Pancreas (tissue), 10 donors: Measurements from ENCODE around the gene SPEG. TPM values are rescaled to one million over a fixed set of nuclear protein-coding genes. Genes with fewer than 3 reads are reported as not detected.

Experiments used
- ATAC-seq, 4 donors: fragments of 200-7000 bp; cut with Tn5 transposase; one replicate each; pipeline versions ENCODE4 v1.8.0 to v1.9.1; 2020; ENCODE audit warnings: mild to moderate bottlenecking in 4 of 4, moderate library complexity in 4 of 4
- DNase-seq, 6 donors: peaks; one replicate each; pipeline ENCODE4 v3.0.0-alpha.2; 2020
- FAIRE-seq: peaks from 2 replicates; lab custom pipeline; 2012; peaks lifted over from hg19 to GRCh38; lab: Jason Lieb, UNC
- H3K27ac ChIP-seq, 4 donors: fragments of 200-600 bp; sonication (generic); 1 replicate in 3 of 4; 2 replicates in 1 of 4; pipeline versions ENCODE4 v1.5.0 to v1.8.0; 2020
- H3K27me3 ChIP-seq, 4 donors: fragments of 200-600 bp; one replicate each; pipeline ENCODE4 v1.8.0; 2021
- H3K36me3 ChIP-seq, 3 donors: fragments of 200-600 bp; sonication (generic) in 1 of 3; one replicate each; pipeline versions ENCODE4 v1.5.0 to v1.8.0; 2020 to 2021
- H3K4me1 ChIP-seq, 3 donors: fragments of 200-600 bp; one replicate each; pipeline ENCODE4 v1.8.0; 2021
- H3K4me3 ChIP-seq, 4 donors: fragments of 200-600 bp; sonication (generic) in 2 of 4; one replicate each; pipeline versions ENCODE4 v1.5.0 to v1.8.0; 2020 to 2021
- H3K9me3 ChIP-seq, 4 donors: fragments of 200-600 bp; one replicate each; pipeline ENCODE4 v1.8.0; 2021
- WGBS, 2 donors: extraction: QIAGEN DNeasy Blood & Tissue Kit; methylation state at CpG; one replicate each; pipeline ENCODE4 v1.1.7; 2013; 5-methylcytosine and 5-hydroxymethylcytosine counted together
- intact Hi-C, 3 donors: fragments of 100-400 bp; cut with DNase I; formaldehyde crosslinking; loops; one replicate each; pipeline versions ENCODE4 v1.11.1 to v1.14.2; 2022
- polyA plus RNA-seq, 2 donors: library from polyadenylated mRNA; stranded (reverse); fragments of 200-250 nt; gene quantifications; one replicate each; pipeline ENCODE4 v1.2.3, GENCODE V29; 2013
- total RNA-seq, 6 donors: library from RNA; stranded (reverse); fragmentation: NEBNext Ultra II Directional in 4 of 6; extraction: Animal tissue kit (Norgen Biotek cat#: 25700) in 4 of 6; gene quantifications; one replicate each; pipeline versions ENCODE4 v1.2.1 to v1.2.4, GENCODE V29; 2021 to 2023
- TF ChIP-seq, protein P1 (sequence below), 4 donors: fragments of 200-600 bp; sonication (generic) in 3 of 4; IDR thresholded peaks; one replicate each; pipeline versions ENCODE4 v1.5.0 to v1.8.0; 2021; ENCODE audit warnings: antibody characterized with exemption in 4 of 4
- donor health status: healthy with polysubstance abuse.
- donor health status: DM: no; HTN: no; CAD: no; lungs with moderate emphysema.
- donor health status: DM: no; HTN: no; CAD: no.
- donor health status: control.
- donor health status: control.
- donor health status: Bipolar disorder and iron deficiency.
- donor health status: DM: yes; HTN: yes; CAD: no.
- donor health status: DM: no; HTN: no; CAD: no.
- donor health status: DM: no; HTN: no; CAD: no.
- donor health status: DM: yes; HTN: yes; CAD: no.

Gene SPEG
- total and polyA plus RNA-seq, 8 donors, result 2.6 to 33.3 (median 4.2) TPM

DNA sequence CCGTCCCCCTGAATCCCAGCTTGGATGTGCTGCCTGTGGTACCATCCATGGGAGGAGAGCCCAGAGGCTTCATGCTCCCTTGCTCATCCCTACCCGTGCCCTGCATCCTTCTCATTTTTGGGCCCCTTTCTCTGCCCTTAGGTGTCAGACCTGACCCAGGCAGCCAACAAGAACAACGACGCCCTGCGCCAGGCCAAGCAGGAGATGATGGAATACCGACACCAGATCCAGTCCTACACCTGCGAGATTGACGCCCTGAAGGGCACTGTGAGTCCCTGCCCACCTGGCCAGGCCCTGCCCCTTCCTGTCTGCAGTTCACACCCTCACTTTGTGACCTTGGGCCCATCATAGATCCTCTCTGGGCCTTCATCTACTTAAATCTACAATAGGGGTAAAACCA lies 14.0 kb upstream of the SPEG start:
- no peak for FAIRE-seq
- no peak for DNase-seq
- no peak overlapping the region for H3K4me3 ChIP-seq
- H3K36me3 ChIP-seq, result no peaks in the 10 kb centered on the region
- H3K27me3 ChIP-seq, result peaks cover 0 to 13% (median 2%) of the 10 kb centered on the region in 4 donors
- no peak for ATAC-seq
- TF ChIP-seq, protein P1, sequence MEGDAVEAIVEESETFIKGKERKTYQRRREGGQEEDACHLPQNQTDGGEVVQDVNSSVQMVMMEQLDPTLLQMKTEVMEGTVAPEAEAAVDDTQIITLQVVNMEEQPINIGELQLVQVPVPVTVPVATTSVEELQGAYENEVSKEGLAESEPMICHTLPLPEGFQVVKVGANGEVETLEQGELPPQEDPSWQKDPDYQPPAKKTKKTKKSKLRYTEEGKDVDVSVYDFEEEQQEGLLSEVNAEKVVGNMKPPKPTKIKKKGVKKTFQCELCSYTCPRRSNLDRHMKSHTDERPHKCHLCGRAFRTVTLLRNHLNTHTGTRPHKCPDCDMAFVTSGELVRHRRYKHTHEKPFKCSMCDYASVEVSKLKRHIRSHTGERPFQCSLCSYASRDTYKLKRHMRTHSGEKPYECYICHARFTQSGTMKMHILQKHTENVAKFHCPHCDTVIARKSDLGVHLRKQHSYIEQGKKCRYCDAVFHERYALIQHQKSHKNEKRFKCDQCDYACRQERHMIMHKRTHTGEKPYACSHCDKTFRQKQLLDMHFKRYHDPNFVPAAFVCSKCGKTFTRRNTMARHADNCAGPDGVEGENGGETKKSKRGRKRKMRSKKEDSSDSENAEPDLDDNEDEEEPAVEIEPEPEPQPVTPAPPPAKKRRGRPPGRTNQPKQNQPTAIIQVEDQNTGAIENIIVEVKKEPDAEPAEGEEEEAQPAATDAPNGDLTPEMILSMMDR (IDR thresholded peaks at IDR 0.05), result no peak
- no peaks in the 10 kb centered on the region for H3K9me3 ChIP-seq
- intact Hi-C loops, result no loop called here
- no peaks in the 10 kb centered on the region for H3K4me1 ChIP-seq
- no peak overlapping the region for H3K27ac ChIP-seq
- 73 to 75% methylated on average over 8 of the region's 8 CpGs for WGBS, 2 donors

DNA sequence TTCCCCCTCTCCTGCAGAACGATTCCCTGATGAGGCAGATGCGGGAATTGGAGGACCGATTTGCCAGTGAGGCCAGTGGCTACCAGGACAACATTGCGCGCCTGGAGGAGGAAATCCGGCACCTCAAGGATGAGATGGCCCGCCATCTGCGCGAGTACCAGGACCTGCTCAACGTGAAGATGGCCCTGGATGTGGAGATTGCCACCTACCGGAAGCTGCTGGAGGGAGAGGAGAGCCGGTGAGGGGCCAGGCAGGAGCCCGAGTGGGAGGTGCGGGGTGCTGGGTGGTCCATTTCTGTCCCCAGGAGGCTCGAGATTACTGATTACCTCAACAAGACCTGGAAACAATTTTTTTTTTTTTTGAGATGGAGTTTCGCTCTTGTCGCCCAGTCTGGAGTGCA lies 13.3 kb upstream of the SPEG start:
- intact Hi-C loops, result no loop called here
- FAIRE-seq, result no peak
- Histone ChIP-seq H3K4me1 (no peaks in the 10 kb centered on the region), H3K9me3 (no peaks in the 10 kb centered on the region), H3K27ac (no peak overlapping the region), H3K36me3 (no peaks in the 10 kb centered on the region), H3K27me3 (peaks cover 0 to 13% (median 2%) of the 10 kb centered on the region in 4 donors), H3K4me3 (no peak overlapping the region)
- 79% methylated on average over 17 of the region's 17 CpGs for WGBS, 2 donors
- no peak for ATAC-seq
- DNase-seq, result no peak
- TF ChIP-seq, protein P1 (IDR thresholded peaks at IDR 0.05), result no peak

DNA sequence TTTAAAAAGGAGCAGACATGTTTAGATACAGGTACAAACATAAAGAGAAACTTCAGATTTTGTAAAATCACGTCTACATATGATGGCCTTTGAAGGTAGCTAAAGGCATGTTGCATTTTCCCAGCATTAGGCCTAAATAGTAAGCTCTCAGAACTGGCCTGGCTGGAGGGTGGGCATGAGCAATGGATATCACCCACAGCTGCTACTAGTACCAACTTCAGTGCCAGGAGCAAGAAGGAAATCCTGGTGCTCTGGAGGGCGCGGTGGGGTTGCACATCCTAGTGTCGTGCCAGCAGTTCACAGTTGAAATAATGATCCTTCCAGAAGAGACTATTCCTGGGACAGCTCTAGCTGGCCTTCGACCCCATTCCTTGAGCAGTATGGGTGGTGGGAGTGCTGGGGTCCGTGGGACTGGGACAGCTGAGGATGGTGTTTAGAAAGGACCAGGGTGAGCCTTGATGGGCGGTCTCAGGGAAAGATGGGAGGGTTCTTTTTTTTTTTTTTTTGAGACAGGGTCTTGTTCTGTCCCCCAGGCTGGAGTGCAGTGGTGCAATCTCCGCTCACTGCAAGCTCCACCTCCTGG lies 11.6 kb upstream of the SPEG start:
- H3K27ac ChIP-seq, result no peak overlapping the region
- FAIRE-seq (no peak), ATAC-seq (no peak), DNase-seq (no peak)
- no peaks in the 10 kb centered on the region for H3K9me3 ChIP-seq
- TF ChIP-seq, protein P1 (IDR thresholded peaks at IDR 0.05), result no peak
- peaks cover 0 to 11% (median 2%) of the 10 kb centered on the region in 4 donors for H3K27me3 ChIP-seq
- 77 to 85% methylated on average over 8 of the region's 8 CpGs for WGBS, 2 donors
- intact Hi-C loops, result no loop called here
- no peaks in the 10 kb centered on the region for H3K4me1 ChIP-seq
- no peak overlapping the region for H3K4me3 ChIP-seq
- no peaks in the 10 kb centered on the region for H3K36me3 ChIP-seq

DNA sequence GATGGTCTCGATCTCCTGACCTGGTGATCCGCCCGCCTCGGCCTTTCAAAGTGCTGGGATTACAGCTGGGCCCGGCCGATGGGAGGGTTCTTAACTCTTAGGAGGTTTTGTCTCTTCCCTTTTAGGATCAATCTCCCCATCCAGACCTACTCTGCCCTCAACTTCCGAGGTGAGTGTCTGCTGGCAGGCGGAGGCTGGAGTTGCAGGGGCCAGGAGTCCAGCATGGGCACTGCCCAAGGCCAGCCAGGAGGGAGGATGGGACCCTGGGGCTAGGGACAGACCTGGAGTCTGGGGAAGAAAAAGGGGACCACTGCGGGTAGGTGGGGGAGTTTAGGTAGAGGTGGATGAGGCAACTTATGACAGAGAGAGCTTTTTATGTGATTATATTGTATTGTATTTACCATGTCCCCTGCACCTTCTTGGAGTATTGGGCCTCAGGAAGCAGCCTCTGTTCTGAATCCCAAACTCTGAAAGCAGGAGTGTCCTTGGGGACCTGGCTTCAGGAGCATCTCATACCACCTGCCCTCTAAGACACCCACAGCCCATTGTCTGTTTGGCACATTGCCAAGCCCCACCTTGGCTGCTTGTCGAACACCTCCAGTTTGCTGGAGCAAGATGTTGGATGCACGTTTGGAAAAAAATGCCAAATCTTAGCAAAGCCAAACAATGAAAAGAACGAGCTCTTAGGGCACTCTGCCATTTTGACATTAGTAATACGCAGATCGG lies 10.8 kb upstream of the SPEG start:
- Histone ChIP-seq H3K27ac (no peak overlapping the region), H3K27me3 (peaks cover 0 to 3% (median under 1%) of the 10 kb centered on the region in 4 donors), H3K9me3 (no peaks in the 10 kb centered on the region), H3K4me1 (no peaks in the 10 kb centered on the region), H3K4me3 (no peak overlapping the region), H3K36me3 (no peaks in the 10 kb centered on the region)
- TF ChIP-seq, protein P1 (IDR thresholded peaks at IDR 0.05), result no peak
- FAIRE-seq, result no peak
- intact Hi-C loops, result no loop called here
- 71 to 80% methylated on average over 12 to 14 of the region's 14 CpGs for WGBS, 2 donors
- no peak for DNase-seq
- no peak for ATAC-seq
